HEK293T (cell line): ENCODE data around the gene TTLL1.

Source experiments
- ARNT ChIP-seq: fragments of 450-650 bp; IDR thresholded peaks from 2 replicates; pipeline ENCODE4 v1.6.1; 2017; ENCODE audit warnings: mild to moderate bottlenecking
- ELF4 ChIP-seq: fragments of 450-650 bp; IDR thresholded peaks from 2 replicates; pipeline ENCODE4 v1.6.1; 2017; ENCODE audit warnings: antibody characterized with exemption
- FOXK2 ChIP-seq: fragments of 450-650 bp; IDR thresholded peaks from 2 replicates; pipeline ENCODE4 v1.6.1; 2016; ENCODE audit warnings: mild to moderate bottlenecking
- FOXM1 ChIP-seq: fragments of 450-650 bp; IDR thresholded peaks from 2 replicates; pipeline ENCODE4 v1.6.1; 2017; ENCODE audit warnings: mild to moderate bottlenecking, borderline replicate concordance
- HDGF ChIP-seq: fragments of 450-650 bp; IDR thresholded peaks from 2 replicates; pipeline ENCODE4 v1.6.1; 2017; ENCODE audit warnings: antibody characterized with exemption, borderline replicate concordance
- SP1 ChIP-seq: fragments of 450-650 bp; IDR thresholded peaks from 2 replicates; pipeline ENCODE4 v1.6.1; 2017
- SUZ12 ChIP-seq: fragments of 450-650 bp; IDR thresholded peaks from 2 replicates; pipeline ENCODE4 v1.6.1; 2016; ENCODE audit warnings: mild to moderate bottlenecking
- ZNF384 ChIP-seq: fragments of 450-650 bp; IDR thresholded peaks from 2 replicates; pipeline ENCODE4 v1.6.1; 2016

DNA sequence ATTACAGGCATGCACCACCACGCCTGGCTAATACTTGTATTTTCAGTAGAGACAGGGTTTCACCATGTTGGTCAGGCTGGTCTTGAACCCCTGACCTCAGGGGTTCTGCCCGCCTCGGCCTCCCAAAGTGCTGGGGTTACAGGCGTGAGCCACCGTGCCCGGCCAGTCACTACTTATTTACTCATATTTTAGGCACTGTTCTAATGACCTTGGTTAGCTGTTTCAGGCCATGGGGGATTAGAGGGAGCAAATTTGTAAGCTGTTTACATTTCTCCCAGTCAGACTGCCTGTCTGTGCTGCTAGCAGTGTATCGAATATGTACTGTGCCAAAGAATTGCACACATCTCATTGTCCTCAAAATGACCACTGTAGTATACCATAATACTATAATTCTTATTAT lies 41.6 kb downstream of the TTLL1 start:
- TF ChIP-seq ZNF384 (no peak), FOXK2 (no peak), ELF4 (no peak), FOXM1 (no peak), ARNT (no peak), SP1 (no peak), SUZ12 (no peak), HDGF (no peak)
